Measurements from ENCODE around the gene SUPT3H. TPM values are rescaled to one million over a fixed set of nuclear protein-coding genes. Genes with fewer than 3 reads are reported as not detected.

The SUPT3H gene
- total RNA-seq, 1 experiment from 2014 or later: 3.6 TPM

- peaks cover 5% of the 10 kb centered on the region for H3K4me1 ChIP-seq (ENCODE audit: insufficient read depth, low read length)
- no peaks in the 10 kb centered on the region for H3K9me2 ChIP-seq (replicated peaks; ENCODE audit: low read length)
- H3K4me3 ChIP-seq (ENCODE audit: low read length): no peak overlapping the region
- no peak overlapping the region for H2AFZ ChIP-seq (ENCODE audit: low read length)
- no peaks in the 10 kb centered on the region for H3K36me3 ChIP-seq (ENCODE audit: low read depth, low read length)
- ATAC-seq (no peak), DNase-seq (no peak)
- no peaks in the 10 kb centered on the region for H4K20me1 ChIP-seq (ENCODE audit: low read length)
- no peaks in the 10 kb centered on the region for H3F3A ChIP-seq (ENCODE audit: low read length, unreplicated experiment)
- CTCF ChIA-PET: no interaction called here
- BruUV-seq (replicated peaks): no TSS peak
- no peaks in the 10 kb centered on the region for H3K9me3 ChIP-seq (ENCODE audit: low read length)
- no peak overlapping the region for H3K4me2 ChIP-seq (ENCODE audit: low read length)
- intact Hi-C loops (cut with micrococcal nuclease): loop anchor here (10.0 kb wide), 1 partner anchor 250 kb away; no protein-coding TSS in a partner anchor
- TF ChIP-seq CTCF (conservative IDR thresholded peaks at IDR 0.05; ENCODE audit: low read depth, low read length) (no peak), EZH2phosphoT487 (IDR thresholded peaks at IDR 0.05; ENCODE audit: borderline replicate concordance, low read length) (no peak), EZH2 (IDR thresholded peaks at IDR 0.05; ENCODE audit: low read length, unreplicated experiment) (no peak)
- POLR2A ChIA-PET (ENCODE audit: unreplicated experiment): no interaction called here
- H3K27ac ChIP-seq (ENCODE audit: low read length): no peak overlapping the region; the same call in 1 of the 2 replicates
- H3K79me2 ChIP-seq (ENCODE audit: low read length): no peaks in the 10 kb centered on the region
- no peaks in the 10 kb centered on the region for H3K27me3 ChIP-seq (ENCODE audit: low read length)
- H3K9ac ChIP-seq (ENCODE audit: low read length): no peak overlapping the region
These were observed 452.5 kb downstream of the SUPT3H start for GRCh38 chr6:44925100-44925739.

GRCh38 chr6:44923444-44923843 is 454.3 kb downstream of the SUPT3H start:
- DNase-seq: no peak
- POLR2A ChIA-PET (ENCODE audit: unreplicated experiment): no interaction called here
- no peaks in the 10 kb centered on the region for H3K79me2 ChIP-seq (ENCODE audit: low read length)
- no peak overlapping the region for H2AFZ ChIP-seq (ENCODE audit: low read length)
- no peak for ATAC-seq
- no peaks in the 10 kb centered on the region for H4K20me1 ChIP-seq (ENCODE audit: low read length)
- no peak overlapping the region for H3K27ac ChIP-seq (ENCODE audit: low read length)
- TF ChIP-seq EZH2phosphoT487 (IDR thresholded peaks at IDR 0.05; ENCODE audit: borderline replicate concordance, low read length) (no peak), EZH2 (IDR thresholded peaks at IDR 0.05; ENCODE audit: low read length, unreplicated experiment) (no peak), CTCF (conservative IDR thresholded peaks at IDR 0.05; ENCODE audit: low read depth, low read length) (no peak)
- H3K9me2 ChIP-seq (replicated peaks; ENCODE audit: low read length): no peaks in the 10 kb centered on the region
- H3K9ac ChIP-seq (ENCODE audit: low read length): no peak overlapping the region
- intact Hi-C loops (cut with micrococcal nuclease): loop anchor here (10.0 kb wide), 1 partner anchor 249 kb away; no protein-coding TSS in a partner anchor
- no peaks in the 10 kb centered on the region for H3K9me3 ChIP-seq (ENCODE audit: low read length)
- CTCF ChIA-PET: no interaction called here
- H3K4me2 ChIP-seq (ENCODE audit: low read length): no peak overlapping the region
- no peaks in the 10 kb centered on the region for H3K36me3 ChIP-seq (ENCODE audit: low read depth, low read length)
- no peaks in the 10 kb centered on the region for H3F3A ChIP-seq (ENCODE audit: low read length, unreplicated experiment)
- no peaks in the 10 kb centered on the region for H3K27me3 ChIP-seq (ENCODE audit: low read length)
- H3K4me3 ChIP-seq (ENCODE audit: low read length): no peak overlapping the region
- BruUV-seq (replicated peaks): no TSS peak
- H3K4me1 ChIP-seq (ENCODE audit: insufficient read depth, low read length): peaks cover 5% of the 10 kb centered on the region

GRCh38 chr6:44921798-44922197 is 455.9 kb downstream of the SUPT3H start:
- H3K27ac ChIP-seq (ENCODE audit: low read length): no peak overlapping the region
- no peak for ATAC-seq
- peaks cover 11% of the 10 kb centered on the region for H3K4me1 ChIP-seq (ENCODE audit: insufficient read depth, low read length)
- no peak for DNase-seq
- H3K79me2 ChIP-seq (ENCODE audit: low read length): no peaks in the 10 kb centered on the region
- H3F3A ChIP-seq (ENCODE audit: low read length, unreplicated experiment): no peaks in the 10 kb centered on the region
- no peaks in the 10 kb centered on the region for H3K9me2 ChIP-seq (replicated peaks; ENCODE audit: low read length)
- CTCF ChIA-PET: no interaction called here
- intact Hi-C loops (cut with micrococcal nuclease): loop anchor here (10.0 kb wide), 1 partner anchor 247 kb away; no protein-coding TSS in a partner anchor
- POLR2A ChIA-PET (ENCODE audit: unreplicated experiment): no interaction called here
- H4K20me1 ChIP-seq (ENCODE audit: low read length): no peaks in the 10 kb centered on the region
- no peak overlapping the region for H3K4me2 ChIP-seq (ENCODE audit: low read length)
- no peaks in the 10 kb centered on the region for H3K9me3 ChIP-seq (ENCODE audit: low read length)
- H3K27me3 ChIP-seq (ENCODE audit: low read length): no peaks in the 10 kb centered on the region
- H3K36me3 ChIP-seq (ENCODE audit: low read depth, low read length): no peaks in the 10 kb centered on the region
- no peak overlapping the region for H3K4me3 ChIP-seq (ENCODE audit: low read length)
- TF ChIP-seq EZH2 (IDR thresholded peaks at IDR 0.05; ENCODE audit: low read length, unreplicated experiment) (no peak), EZH2phosphoT487 (IDR thresholded peaks at IDR 0.05; ENCODE audit: borderline replicate concordance, low read length) (no peak), CTCF (conservative IDR thresholded peaks at IDR 0.05; ENCODE audit: low read depth, low read length) (no peak)
- H2AFZ ChIP-seq (ENCODE audit: low read length): no peak overlapping the region
- no TSS peak for BruUV-seq (replicated peaks)
- no peak overlapping the region for H3K9ac ChIP-seq (ENCODE audit: low read length)

Data from PC-3 (cell line).